ENCODE measurements around the gene NOTUM.

Gene NOTUM

DNA sequence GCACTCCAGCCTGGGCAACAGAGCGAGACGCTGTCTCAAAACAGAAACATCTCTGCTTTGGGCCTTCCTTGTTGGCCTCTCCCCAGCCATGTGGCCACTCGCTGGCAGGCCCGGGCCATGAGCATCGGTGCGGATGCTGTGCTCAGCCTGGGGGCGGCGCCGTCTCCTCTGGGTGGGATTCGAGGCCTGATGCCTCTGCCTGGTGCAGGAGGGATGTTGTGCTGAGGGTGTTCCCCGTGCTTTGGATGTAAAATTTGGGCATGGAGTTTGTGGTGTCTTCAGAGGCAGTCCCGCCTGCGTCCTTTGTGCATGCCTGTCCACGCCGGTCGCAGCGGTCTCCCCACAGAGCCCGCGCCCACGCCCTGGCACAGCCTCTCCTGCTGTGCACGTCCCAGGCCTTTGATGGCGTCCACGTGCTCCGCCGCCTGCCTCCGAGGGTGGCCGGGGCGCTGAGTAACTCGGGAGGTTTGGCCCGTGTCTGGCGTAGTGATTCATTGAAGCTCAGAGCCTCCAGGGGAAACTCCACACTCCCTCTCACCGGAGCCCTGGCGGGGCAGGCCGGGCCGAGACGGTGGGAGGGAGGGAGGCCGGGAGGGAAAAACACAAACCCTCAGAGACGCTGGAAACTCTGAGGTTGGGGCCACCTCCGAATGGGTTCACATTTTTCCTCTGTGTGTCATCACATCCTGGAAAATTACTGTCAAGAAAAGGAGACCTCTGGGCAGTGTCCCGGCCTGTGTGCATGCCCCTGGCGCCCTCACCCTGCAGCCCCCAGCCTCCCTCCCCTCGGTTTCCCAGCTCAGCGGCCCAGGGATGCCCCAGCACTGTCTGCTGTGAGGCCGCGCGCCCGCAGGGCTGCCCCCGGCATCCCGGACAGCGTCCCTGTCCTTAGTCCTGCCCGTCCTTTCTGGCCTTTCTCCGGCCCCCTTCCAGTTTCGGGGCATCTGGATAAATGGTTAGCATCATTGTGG lies 42.7 kb upstream of the NOTUM start:
- Histone ChIP-seq H3K4me1 (ENCODE audit: control insufficient read depth, insufficient read depth, low read length) (0 out of 2 replicates have a peak, but pooled peaks cover 1% of the 10 kb centered on the region), H3K9me3 (ENCODE audit: control insufficient read depth, insufficient read depth, low read length) (no peaks in the 10 kb centered on the region), H3K4me3 (ENCODE audit: low read length) (no peak overlapping the region), H3K27me3 (ENCODE audit: control insufficient read depth, insufficient read depth, low read length) (no peaks in the 10 kb centered on the region), H3K27ac (ENCODE audit: low read length) (no peak overlapping the region), H3K36me3 (ENCODE audit: control insufficient read depth, insufficient read depth, low read length) (peaks cover 3% of the 10 kb centered on the region; the same call in 1 of the 2 replicates)
- WGBS (ENCODE audit: insufficient coverage, insufficient read length), result no CpG with 5 or more reads among the region's 53 CpGs
- no peak for DNase-seq (ENCODE audit: low read depth, low spot score)

DNA sequence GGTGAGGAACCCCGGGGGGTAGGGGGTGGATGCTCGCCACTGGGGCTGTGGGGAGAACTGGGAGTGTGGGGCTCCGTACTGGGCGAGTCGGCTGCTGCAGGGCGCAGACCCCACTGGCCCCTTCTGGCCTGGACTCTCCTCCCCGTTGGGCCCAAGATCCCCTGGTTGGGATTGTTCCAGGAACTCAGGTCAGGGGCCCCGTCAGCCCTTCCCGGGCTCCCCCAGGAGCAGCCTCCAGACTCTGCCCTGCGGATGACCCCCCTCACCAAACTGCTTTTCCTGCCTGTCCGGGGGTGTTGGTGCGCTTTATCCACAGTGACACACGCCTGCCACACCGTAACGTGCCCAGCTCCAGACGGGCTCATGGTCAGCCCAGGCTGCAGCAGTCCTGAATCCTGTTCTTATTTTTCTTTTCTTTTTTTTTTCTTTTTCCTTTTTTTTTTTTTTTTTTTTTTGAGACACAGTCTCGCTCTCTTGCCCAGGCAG lies 40.6 kb upstream of the NOTUM start:
- no CpG with 5 or more reads among the region's 17 CpGs for WGBS (ENCODE audit: insufficient coverage, insufficient read length)
- Histone ChIP-seq H3K4me3 (ENCODE audit: low read length) (no peak overlapping the region), H3K4me1 (ENCODE audit: control insufficient read depth, insufficient read depth, low read length) (0 out of 2 replicates have a peak, but pooled peaks cover 1% of the 10 kb centered on the region)

DNA sequence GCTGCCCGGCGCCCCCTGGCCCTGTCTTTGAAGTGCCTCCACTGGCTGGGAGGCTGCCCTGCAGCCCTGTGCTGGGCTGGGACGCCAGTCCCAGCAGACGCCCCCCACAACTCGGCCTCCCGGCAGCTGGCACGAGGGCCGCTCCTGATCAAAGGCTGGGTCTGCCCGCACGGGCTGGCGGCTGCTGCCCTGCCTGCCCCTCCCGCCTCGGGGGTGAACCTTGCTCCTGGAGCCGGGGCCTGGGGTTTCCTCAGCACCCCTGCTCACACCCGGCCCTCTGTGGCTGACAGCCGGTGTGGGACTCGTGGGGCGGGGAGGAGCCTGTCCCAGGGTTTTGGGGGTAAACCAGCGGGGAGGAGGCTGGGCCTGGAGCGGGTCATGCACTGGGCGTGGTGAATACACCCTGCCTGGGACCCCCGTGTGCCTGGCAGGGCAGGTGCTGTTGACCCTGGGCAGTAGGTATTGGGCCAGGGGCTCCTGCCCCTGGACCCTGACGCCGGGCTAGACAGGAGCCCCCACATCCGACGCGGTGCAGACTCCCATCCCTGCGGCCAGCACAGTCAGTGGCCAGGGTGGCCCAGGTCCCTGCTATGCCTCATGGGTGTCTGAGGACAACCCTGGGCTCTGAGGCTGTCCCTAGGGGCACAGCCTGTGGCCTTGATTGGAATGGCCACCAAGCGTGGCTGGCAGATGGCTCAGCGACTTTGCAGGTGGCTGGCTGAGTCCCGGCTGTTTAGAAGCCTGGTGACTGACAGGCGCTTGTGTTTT lies 40.0 kb upstream of the NOTUM start:
- H3K36me3 ChIP-seq (ENCODE audit: control insufficient read depth, insufficient read depth, low read length), result peaks cover 3% of the 10 kb centered on the region; the same call in 1 of the 2 replicates
- no peak overlapping the region for H3K4me3 ChIP-seq (ENCODE audit: low read length)
- no CpG with 5 or more reads among the region's 32 CpGs for WGBS (ENCODE audit: insufficient coverage, insufficient read length)
- no peak overlapping the region for H3K27ac ChIP-seq (ENCODE audit: low read length)
- no peak for DNase-seq (ENCODE audit: low read depth, low spot score)
- 0 out of 2 replicates have a peak, but pooled peaks cover 1% of the 10 kb centered on the region for H3K4me1 ChIP-seq (ENCODE audit: control insufficient read depth, insufficient read depth, low read length)
- H3K9me3 ChIP-seq (ENCODE audit: control insufficient read depth, insufficient read depth, low read length), result no peaks in the 10 kb centered on the region
- H3K27me3 ChIP-seq (ENCODE audit: control insufficient read depth, insufficient read depth, low read length), result no peaks in the 10 kb centered on the region

More for the DNA sequence above, 40.6 kb upstream of the NOTUM start:
- H3K27ac ChIP-seq (ENCODE audit: low read length), result no peak overlapping the region
- H3K9me3 ChIP-seq (ENCODE audit: control insufficient read depth, insufficient read depth, low read length), result no peaks in the 10 kb centered on the region
- H3K27me3 ChIP-seq (ENCODE audit: control insufficient read depth, insufficient read depth, low read length), result no peaks in the 10 kb centered on the region
- H3K36me3 ChIP-seq (ENCODE audit: control insufficient read depth, insufficient read depth, low read length), result peaks cover 3% of the 10 kb centered on the region; the same call in 1 of the 2 replicates
- no peak for DNase-seq (ENCODE audit: low read depth, low spot score)

DNA sequence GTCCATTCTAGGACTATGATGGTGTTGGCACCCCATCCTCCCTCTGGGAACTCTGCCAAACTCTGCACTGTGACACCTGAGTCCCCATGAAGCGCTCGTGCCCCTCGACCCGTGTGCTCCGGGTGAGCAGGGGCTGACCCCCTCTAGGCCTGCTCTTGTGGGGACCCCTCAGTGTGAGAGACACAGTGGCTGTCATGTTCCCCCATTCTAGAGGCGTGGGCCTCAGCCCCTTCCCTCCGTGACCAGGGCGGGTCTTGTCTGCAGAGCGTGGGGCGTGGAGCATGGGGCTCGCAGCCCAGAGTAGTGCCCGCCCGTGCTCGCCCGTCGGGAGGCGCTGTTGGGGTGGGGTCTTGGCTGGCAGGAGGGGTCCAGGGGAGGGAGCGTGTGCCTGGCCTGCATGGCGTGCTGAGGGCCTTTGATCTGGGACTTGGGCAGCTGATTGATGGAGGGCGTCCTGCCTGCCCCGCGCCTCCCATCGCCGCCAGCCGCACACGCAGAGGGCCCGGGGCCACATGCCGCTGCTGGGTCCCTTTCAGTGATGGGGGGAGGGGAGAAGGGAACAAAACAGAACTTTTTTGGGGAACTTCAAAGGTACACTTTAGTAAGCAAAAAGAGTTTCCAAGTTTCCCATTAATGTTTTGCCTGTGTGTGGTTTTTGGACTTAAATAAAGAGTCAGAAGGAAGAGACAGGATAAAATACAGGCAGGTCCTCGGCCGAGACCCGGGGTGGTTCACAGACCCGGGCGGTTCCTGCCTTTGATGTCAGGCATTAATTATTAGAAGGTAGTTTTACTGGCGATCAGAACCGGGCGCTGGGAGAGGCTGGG lies 39.2 kb upstream of the NOTUM start:
- Histone ChIP-seq H3K36me3 (ENCODE audit: control insufficient read depth, insufficient read depth, low read length) (peaks cover 3% of the 10 kb centered on the region; the same call in 1 of the 2 replicates), H3K4me3 (ENCODE audit: low read length) (no peak overlapping the region), H3K4me1 (ENCODE audit: control insufficient read depth, insufficient read depth, low read length) (0 out of 2 replicates have a peak, but pooled peaks cover 1% of the 10 kb centered on the region), H3K9me3 (ENCODE audit: control insufficient read depth, insufficient read depth, low read length) (no peaks in the 10 kb centered on the region), H3K27me3 (ENCODE audit: control insufficient read depth, insufficient read depth, low read length) (no peaks in the 10 kb centered on the region), H3K27ac (ENCODE audit: low read length) (no peak overlapping the region)
- no peak for DNase-seq (ENCODE audit: low read depth, low spot score)
- no CpG with 5 or more reads among the region's 36 CpGs for WGBS (ENCODE audit: insufficient coverage, insufficient read length)

DNA sequence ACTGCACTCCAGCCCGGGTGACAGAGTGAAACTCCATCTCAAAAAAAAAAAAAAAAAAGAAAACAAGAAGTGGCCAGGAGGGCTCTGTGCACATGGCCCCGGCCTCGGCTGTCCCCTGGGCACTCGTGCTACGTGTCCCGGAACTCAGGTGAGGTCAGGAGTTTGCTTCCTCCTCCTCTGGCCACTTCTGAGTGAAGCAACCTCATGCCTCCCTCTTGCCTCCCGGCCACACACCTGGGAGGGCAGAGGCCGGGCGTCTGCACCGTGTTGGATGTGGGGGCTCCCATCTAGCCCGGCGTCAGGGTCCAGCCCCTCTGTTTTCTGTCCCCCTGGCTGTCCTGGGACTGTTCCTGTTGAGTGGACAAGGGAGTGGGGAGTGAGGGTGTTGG lies 38.6 kb upstream of the NOTUM start:
- no peak for DNase-seq (ENCODE audit: low read depth, low spot score)
- Histone ChIP-seq H3K27ac (ENCODE audit: low read length) (no peak overlapping the region), H3K4me3 (ENCODE audit: low read length) (no peak overlapping the region), H3K27me3 (ENCODE audit: control insufficient read depth, insufficient read depth, low read length) (no peaks in the 10 kb centered on the region), H3K36me3 (ENCODE audit: control insufficient read depth, insufficient read depth, low read length) (peaks cover 3% of the 10 kb centered on the region; the same call in 1 of the 2 replicates), H3K9me3 (ENCODE audit: control insufficient read depth, insufficient read depth, low read length) (no peaks in the 10 kb centered on the region), H3K4me1 (ENCODE audit: control insufficient read depth, insufficient read depth, low read length) (0 out of 2 replicates have a peak, but pooled peaks cover 1% of the 10 kb centered on the region)
- WGBS (ENCODE audit: insufficient coverage, insufficient read length), result no CpG with 5 or more reads among the region's 12 CpGs

DNA sequence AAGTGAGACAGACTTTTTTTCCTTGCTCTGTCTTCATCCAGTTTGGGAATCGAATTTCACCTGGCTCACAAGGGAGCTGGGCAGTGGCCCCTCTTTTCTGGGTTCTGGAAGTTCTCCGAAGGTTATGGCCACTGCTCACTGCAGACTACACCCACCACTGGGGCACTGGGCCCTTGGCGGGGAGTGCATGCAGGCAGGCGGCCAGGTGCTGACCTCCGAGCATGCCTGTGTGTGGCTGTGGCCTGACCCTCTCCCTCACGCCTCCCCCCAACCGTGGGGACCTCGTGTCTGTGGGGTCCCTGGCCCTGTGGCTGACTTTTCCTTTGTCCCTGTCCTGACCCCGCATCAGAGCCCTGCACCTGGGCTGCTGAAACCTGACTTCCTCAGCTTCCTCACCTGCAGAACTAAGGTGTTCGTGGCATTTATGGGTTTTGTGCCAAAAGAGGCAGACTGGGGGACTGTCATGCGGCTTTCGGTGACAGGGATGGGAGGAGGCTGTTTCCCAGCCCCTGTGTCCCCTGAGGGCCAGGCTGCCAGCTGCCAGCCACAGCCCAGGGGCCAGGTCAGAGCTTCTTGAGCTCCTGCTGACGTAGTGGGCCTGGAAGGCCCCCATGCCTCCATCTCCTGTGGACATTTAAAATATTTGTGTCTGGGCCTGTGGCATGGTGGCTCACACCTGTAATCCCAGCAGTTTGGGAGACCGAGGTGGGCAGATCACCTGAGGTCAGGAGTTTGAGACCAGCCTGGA lies 37.9 kb upstream of the NOTUM start:
- H3K36me3 ChIP-seq (ENCODE audit: control insufficient read depth, insufficient read depth, low read length), result peaks cover 5% of the 10 kb centered on the region; the same call in 1 of the 2 replicates
- no peaks in the 10 kb centered on the region for H3K27me3 ChIP-seq (ENCODE audit: control insufficient read depth, insufficient read depth, low read length)
- no peak overlapping the region for H3K4me3 ChIP-seq (ENCODE audit: low read length)
- H3K27ac ChIP-seq (ENCODE audit: low read length), result no peak overlapping the region
- peaks cover 4% of the 10 kb centered on the region; the same call in 1 of the 2 replicates for H3K4me1 ChIP-seq (ENCODE audit: control insufficient read depth, insufficient read depth, low read length)
- H3K9me3 ChIP-seq (ENCODE audit: control insufficient read depth, insufficient read depth, low read length), result no peaks in the 10 kb centered on the region
- no CpG with 5 or more reads among the region's 14 CpGs for WGBS (ENCODE audit: insufficient coverage, insufficient read length)
- DNase-seq (ENCODE audit: low read depth, low spot score), result no peak

DNA sequence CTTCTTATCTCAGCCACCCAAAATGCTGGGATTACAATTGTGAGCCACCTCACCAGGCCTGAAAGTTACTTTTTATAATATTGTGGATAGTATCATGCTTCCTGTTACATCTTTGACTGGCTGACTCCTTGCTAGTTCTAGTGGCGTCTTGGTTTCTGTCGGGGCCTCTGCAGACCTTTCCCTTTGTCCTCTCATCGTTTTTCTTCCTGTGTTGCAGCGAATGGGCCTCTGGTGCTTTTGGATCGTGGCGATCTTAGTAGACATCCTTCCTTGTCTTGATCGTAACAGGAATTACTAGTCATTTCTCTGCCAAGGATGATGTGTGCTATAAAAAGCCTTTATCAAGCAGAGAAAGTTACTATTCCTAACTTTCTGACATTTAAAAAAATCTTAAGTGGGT lies 37.2 kb upstream of the NOTUM start:
- no CpG with 5 or more reads among the region's 7 CpGs for WGBS (ENCODE audit: insufficient coverage, insufficient read length)
- DNase-seq (ENCODE audit: low read depth, low spot score), result no peak
- 0 out of 2 replicates have a peak, but pooled peaks cover 2% of the 10 kb centered on the region for H3K36me3 ChIP-seq (ENCODE audit: control insufficient read depth, insufficient read depth, low read length)
- no peaks in the 10 kb centered on the region for H3K9me3 ChIP-seq (ENCODE audit: control insufficient read depth, insufficient read depth, low read length)
- peaks cover 4% of the 10 kb centered on the region; the same call in 1 of the 2 replicates for H3K4me1 ChIP-seq (ENCODE audit: control insufficient read depth, insufficient read depth, low read length)
- no peaks in the 10 kb centered on the region for H3K27me3 ChIP-seq (ENCODE audit: control insufficient read depth, insufficient read depth, low read length)
- no peak overlapping the region for H3K4me3 ChIP-seq (ENCODE audit: low read length)
- H3K27ac ChIP-seq (ENCODE audit: low read length), result no peak overlapping the region

DNA sequence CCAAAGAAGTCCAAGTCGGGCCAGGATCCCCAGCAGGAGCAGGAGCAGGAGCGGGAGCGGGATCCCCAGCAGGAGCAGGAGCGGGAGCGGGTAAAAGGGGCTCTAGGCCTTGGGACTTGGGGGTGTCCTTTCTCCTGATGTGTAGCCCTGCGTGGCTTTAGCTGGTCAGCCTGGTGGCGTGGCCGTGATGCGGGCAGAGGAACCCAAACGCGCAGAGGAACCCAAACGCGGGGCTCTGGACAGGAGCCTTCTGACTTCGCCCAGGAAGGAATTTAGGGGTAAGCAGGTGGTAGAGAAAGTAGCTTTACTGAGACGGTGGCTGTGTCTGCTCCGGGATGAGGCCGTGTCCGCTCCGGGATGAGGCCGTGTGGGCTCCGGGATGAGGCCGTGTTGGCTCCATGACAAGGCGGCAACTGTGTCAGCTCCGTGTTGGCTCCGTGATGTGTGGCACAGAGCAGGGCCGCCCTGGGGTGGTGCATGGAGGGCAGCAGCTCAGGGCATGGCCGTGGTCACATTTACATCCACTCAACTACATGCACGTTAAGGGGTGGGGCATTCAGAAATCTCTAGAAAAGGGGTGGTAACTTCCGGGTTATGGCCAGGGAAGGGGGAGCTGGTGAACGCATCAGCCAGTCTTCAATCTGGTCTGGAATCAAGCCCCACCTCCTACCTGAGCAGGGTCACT lies 35.9 kb upstream of the NOTUM start:
- DNase-seq (ENCODE audit: low read depth, low spot score), result no peak
- H3K36me3 ChIP-seq (ENCODE audit: control insufficient read depth, insufficient read depth, low read length), result 0 out of 2 replicates have a peak, but pooled peaks cover 2% of the 10 kb centered on the region
- H3K9me3 ChIP-seq (ENCODE audit: control insufficient read depth, insufficient read depth, low read length), result no peaks in the 10 kb centered on the region
- no peak overlapping the region for H3K4me3 ChIP-seq (ENCODE audit: low read length)
- WGBS (ENCODE audit: insufficient coverage, insufficient read length), result no CpG with 5 or more reads among the region's 30 CpGs
- no peak overlapping the region for H3K27ac ChIP-seq (ENCODE audit: low read length)
- no peaks in the 10 kb centered on the region for H3K27me3 ChIP-seq (ENCODE audit: control insufficient read depth, insufficient read depth, low read length)
- H3K4me1 ChIP-seq (ENCODE audit: control insufficient read depth, insufficient read depth, low read length), result peaks cover 8% of the 10 kb centered on the region; the same call in 1 of the 2 replicates
